Measurements from ENCODE around the gene ZNFX1. TPM values are rescaled to one million over a fixed set of nuclear protein-coding genes. Genes with fewer than 3 reads are reported as not detected.

ZNFX1 gene
- total RNA-seq, 1 donor from 2014 or later = 10.4 TPM

DNA sequence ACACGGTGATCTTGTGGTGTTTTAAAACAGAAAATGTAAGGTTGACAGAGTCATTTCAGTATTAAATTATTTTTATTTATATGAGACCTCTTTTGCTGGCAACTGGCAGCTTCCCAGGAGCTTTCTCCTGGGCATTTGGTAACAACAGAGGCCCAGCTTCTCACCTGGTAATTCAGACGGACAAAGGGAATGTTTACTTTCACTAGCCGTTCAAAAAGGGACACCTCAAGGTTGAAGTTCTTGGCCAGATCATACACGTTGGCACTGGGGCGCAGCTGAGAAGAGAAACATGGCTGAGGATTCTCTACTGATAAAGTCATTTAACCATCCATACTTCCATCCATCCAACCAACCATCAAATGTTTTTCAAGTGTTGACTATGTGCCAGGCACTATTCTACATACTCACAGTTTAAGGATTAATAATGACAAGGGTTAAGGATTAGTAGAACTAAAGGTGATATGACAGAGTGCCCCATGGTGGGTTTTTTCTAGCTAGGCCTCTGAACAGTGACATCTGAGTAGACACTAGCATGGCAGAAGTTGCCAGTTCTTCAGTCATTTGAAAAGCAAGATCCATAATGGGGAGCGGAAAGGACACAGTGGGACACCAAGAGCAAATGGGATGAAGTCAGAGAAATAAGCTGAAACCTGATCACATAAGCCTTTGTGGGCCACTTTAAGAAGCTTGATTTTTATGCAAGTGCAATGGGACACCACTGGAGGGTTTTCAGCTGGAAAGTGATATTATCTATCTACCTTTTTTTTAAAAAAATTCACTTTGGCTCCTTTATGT lies 25.1 kb downstream of the ZNFX1 start:
- H3K27ac Mint-ChIP-seq (ENCODE audit: unreplicated experiment) = no peak overlapping the region
- H3K4me3 Mint-ChIP-seq = no peak overlapping the region
- peaks cover 16% of the 10 kb centered on the region for H3K36me3 Mint-ChIP-seq (ENCODE audit: low read depth)
- TF ChIP-seq, protein P1, sequence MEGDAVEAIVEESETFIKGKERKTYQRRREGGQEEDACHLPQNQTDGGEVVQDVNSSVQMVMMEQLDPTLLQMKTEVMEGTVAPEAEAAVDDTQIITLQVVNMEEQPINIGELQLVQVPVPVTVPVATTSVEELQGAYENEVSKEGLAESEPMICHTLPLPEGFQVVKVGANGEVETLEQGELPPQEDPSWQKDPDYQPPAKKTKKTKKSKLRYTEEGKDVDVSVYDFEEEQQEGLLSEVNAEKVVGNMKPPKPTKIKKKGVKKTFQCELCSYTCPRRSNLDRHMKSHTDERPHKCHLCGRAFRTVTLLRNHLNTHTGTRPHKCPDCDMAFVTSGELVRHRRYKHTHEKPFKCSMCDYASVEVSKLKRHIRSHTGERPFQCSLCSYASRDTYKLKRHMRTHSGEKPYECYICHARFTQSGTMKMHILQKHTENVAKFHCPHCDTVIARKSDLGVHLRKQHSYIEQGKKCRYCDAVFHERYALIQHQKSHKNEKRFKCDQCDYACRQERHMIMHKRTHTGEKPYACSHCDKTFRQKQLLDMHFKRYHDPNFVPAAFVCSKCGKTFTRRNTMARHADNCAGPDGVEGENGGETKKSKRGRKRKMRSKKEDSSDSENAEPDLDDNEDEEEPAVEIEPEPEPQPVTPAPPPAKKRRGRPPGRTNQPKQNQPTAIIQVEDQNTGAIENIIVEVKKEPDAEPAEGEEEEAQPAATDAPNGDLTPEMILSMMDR (conservative IDR thresholded peaks at IDR 0.05) = no peak
- DNase-seq (ENCODE audit: low read depth, low spot score) = no peak
- H3K9me3 Mint-ChIP-seq = no peaks in the 10 kb centered on the region
- no peaks in the 10 kb centered on the region for H3K4me1 Mint-ChIP-seq
- no peaks in the 10 kb centered on the region for H3K27me3 Mint-ChIP-seq (ENCODE audit: low read depth)

DNA sequence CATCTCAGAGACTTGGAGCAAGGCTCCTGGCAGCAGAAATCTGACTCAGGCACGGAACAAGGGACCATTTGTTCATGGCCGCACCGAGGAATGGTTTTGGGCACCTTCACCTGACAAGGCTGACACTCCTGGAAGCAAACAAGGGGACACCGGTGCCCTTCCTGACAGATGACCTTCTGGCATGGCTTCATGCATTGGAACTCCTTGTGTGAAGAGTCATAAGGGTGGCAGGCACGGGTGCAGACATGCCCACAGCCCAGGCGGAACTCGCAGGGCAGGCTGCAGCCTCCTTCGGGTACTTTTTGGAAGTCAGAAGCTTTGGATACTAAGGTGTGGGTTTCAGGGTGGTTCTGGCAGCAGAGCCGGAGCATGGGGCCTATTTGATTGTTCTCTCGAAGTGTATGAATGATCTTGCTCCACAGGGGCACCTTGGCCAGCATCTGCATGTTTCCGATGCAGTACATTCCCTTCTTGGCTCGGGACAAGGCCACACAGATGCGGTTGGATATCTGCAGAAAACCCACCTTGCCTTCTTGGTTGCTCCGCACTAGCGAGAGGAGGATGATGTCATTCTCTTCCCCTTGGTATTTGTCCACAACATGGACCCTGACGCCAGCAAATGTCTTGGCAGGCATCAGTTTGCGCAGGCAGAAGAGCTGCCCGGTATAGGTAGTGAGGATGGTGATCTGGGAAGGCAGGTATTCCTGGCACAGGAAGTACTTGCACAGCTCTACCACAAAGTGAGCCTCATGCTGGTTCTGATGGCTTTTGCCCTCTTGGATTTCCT lies 28.8 kb downstream of the ZNFX1 start:
- H3K27ac Mint-ChIP-seq (ENCODE audit: unreplicated experiment) = no peak overlapping the region
- H3K9me3 Mint-ChIP-seq = no peaks in the 10 kb centered on the region
- H3K4me1 Mint-ChIP-seq = no peaks in the 10 kb centered on the region
- peaks cover 17% of the 10 kb centered on the region for H3K36me3 Mint-ChIP-seq (ENCODE audit: low read depth)
- no peak for DNase-seq (ENCODE audit: low read depth, low spot score)
- H3K4me3 Mint-ChIP-seq = no peak overlapping the region
- TF ChIP-seq, protein P1 (conservative IDR thresholded peaks at IDR 0.05) = no peak
- no peaks in the 10 kb centered on the region for H3K27me3 Mint-ChIP-seq (ENCODE audit: low read depth)

DNA sequence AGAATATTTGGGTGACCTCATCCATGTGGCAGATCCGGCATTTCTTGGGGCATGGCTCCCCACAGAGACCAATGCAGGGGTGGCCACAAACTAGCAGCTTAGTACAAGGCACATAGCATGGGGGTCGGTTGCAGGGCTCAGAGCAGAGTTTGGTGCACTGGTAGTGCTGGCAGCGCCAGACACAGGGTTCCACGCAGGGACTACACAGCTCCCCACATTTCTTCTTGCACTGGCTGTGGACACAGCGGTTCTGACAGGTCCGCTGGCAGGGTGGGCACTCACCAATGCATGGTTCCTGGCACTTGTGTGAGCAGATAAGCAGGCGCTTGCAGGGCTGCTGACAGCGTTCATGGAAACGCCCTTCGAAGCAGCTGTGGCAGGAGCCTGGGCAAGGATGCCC lies 29.6 kb downstream of the ZNFX1 start:
- no peak for DNase-seq (ENCODE audit: low read depth, low spot score)
- H3K36me3 Mint-ChIP-seq (ENCODE audit: low read depth) = peaks cover 17% of the 10 kb centered on the region
- no peak overlapping the region for H3K4me3 Mint-ChIP-seq
- H3K27me3 Mint-ChIP-seq (ENCODE audit: low read depth) = no peaks in the 10 kb centered on the region
- TF ChIP-seq, protein P1 (conservative IDR thresholded peaks at IDR 0.05) = no peak
- H3K4me1 Mint-ChIP-seq = no peaks in the 10 kb centered on the region
- no peaks in the 10 kb centered on the region for H3K9me3 Mint-ChIP-seq
- H3K27ac Mint-ChIP-seq (ENCODE audit: unreplicated experiment) = no peak overlapping the region

DNA sequence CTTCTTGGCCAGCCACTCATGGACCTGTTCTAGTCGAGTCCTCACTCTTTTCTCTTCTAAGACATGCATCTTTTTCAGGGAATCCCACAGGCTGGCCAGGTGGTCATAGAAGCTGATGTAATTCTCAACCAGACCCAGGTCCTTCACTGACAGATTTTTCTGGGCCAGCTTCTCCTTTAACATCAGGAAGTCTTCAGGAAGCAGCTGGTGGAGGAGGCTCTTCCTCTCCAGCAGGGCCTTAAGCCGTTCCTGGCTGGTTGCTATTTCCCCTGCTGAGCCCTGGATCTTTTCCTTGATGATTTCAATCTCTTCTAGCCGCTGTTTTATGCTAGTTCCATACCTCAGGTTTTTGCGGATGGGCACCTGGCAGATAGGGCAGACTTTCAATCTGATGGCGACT lies 30.1 kb downstream of the ZNFX1 start:
- H3K4me3 Mint-ChIP-seq = no peak overlapping the region
- no peaks in the 10 kb centered on the region for H3K27me3 Mint-ChIP-seq (ENCODE audit: low read depth)
- no peak for DNase-seq (ENCODE audit: low read depth, low spot score)
- no peaks in the 10 kb centered on the region for H3K9me3 Mint-ChIP-seq
- no peaks in the 10 kb centered on the region for H3K4me1 Mint-ChIP-seq
- H3K36me3 Mint-ChIP-seq (ENCODE audit: low read depth) = peaks cover 15% of the 10 kb centered on the region
- TF ChIP-seq, protein P1 (conservative IDR thresholded peaks at IDR 0.05) = no peak
- no peak overlapping the region for H3K27ac Mint-ChIP-seq (ENCODE audit: unreplicated experiment)

DNA sequence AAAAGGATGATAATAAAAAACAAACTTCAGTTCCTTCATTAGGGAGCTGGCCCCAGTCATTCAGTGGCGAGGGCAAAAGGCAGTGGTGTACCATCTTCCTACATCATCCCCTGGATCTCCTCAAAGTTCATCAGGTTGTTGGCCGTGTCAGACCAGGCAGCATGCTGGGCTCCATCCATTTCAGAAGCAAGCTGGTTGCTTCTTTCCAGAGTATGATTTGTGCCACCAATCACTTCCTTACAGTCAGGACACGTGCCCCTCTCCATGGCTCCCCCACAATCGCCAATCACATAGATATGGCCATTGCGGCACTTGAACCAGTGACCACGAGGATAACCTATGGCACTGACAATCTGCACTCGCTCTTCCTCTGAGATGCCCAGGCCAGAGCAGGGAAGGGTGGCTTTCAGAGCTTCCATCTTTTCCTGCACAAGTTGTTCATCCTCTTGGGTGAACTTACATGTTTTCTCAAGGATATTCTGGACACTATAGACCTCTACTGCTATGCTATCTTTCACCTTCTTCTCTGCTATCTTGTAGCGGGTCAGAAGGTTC lies 30.6 kb downstream of the ZNFX1 start:
- Mint-ChIP-seq H3K4me1 (no peaks in the 10 kb centered on the region), H3K4me3 (no peak overlapping the region), H3K27me3 (ENCODE audit: low read depth) (no peaks in the 10 kb centered on the region), H3K9me3 (no peaks in the 10 kb centered on the region), H3K36me3 (ENCODE audit: low read depth) (peaks cover 11% of the 10 kb centered on the region), H3K27ac (ENCODE audit: unreplicated experiment) (no peak overlapping the region)
- DNase-seq (ENCODE audit: low read depth, low spot score) = no peak
- TF ChIP-seq, protein P1 (conservative IDR thresholded peaks at IDR 0.05) = no peak
